VCaP (cell line): Measurements from ENCODE around the gene DCLK3.

Source experiments
- H3K27ac ChIP-seq: fragments of 450-650 bp; 2 replicates; pipeline ENCODE4 v1.5.1; 2017
- TF ChIP-seq, protein P1 (sequence below): fragments of 450-650 bp; conservative IDR thresholded peaks from 2 replicates; pipeline ENCODE4 v1.5.1; 2017; ENCODE audit warnings: mild to moderate bottlenecking, moderate library complexity

The DCLK3 gene

DNA sequence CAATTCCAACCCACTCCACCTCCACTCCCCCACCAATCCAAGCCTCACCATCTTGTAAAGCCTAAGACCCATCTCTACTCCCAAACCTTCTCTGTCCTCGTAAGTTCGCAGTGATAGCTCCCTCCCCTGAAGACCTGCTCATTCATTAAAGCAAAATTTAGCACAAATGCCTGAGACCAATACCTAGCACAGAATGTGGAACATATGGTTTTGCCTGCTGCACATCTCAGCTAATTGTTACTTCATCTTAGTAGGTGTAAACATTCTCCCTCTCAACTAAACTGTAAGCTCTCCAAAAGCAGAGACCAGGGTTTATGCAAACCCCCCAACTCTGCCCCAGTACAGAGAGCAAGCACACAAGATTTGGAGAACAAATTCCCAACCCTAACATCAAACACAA, 20.5 kb downstream of the DCLK3 start:
- TF ChIP-seq, protein P1, sequence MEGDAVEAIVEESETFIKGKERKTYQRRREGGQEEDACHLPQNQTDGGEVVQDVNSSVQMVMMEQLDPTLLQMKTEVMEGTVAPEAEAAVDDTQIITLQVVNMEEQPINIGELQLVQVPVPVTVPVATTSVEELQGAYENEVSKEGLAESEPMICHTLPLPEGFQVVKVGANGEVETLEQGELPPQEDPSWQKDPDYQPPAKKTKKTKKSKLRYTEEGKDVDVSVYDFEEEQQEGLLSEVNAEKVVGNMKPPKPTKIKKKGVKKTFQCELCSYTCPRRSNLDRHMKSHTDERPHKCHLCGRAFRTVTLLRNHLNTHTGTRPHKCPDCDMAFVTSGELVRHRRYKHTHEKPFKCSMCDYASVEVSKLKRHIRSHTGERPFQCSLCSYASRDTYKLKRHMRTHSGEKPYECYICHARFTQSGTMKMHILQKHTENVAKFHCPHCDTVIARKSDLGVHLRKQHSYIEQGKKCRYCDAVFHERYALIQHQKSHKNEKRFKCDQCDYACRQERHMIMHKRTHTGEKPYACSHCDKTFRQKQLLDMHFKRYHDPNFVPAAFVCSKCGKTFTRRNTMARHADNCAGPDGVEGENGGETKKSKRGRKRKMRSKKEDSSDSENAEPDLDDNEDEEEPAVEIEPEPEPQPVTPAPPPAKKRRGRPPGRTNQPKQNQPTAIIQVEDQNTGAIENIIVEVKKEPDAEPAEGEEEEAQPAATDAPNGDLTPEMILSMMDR: no peak
- H3K27ac ChIP-seq: no peak overlapping the region

DNA sequence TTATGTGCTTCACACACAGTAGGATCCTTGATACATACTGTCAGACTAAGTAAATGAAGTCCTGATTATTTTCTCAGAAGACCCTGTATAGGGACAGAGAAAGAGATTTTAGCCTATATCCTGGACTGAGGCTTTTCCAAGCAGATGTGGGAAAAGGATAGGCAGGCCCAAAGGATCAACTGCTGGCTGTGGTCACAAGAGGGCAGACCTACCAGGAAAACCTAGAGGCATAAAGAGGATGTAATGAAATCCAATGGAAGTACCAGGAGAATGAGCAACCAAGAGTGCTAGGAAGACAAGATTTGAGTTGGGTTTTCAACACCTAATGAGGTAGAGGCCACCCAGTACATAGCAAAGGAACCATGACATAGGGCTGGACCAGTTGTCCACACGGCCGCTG, 23.1 kb downstream of the DCLK3 start:
- TF ChIP-seq, protein P1: peak; percentile 18; the same call in 1 of the 2 replicates
- H3K27ac ChIP-seq: no peak overlapping the region

DNA sequence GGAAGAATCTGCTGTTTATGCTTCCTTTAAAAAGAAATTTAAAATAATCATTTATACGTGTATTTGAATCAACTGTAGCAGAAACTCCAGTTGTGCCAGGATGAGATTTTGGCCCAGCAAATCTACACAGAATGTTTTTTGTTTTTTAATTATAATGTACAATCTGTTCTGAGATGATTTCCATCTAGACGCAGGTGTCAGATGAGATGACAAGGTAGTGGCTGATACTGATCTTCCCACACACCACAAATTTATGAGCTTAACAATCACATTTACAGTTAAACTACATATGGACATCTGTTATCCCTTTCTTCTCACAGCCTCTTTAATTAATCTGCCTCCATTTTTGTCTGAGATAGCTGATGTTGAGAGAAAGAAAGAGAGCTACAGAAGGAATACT, 23.6 kb downstream of the DCLK3 start:
- TF ChIP-seq, protein P1: no peak

DNA sequence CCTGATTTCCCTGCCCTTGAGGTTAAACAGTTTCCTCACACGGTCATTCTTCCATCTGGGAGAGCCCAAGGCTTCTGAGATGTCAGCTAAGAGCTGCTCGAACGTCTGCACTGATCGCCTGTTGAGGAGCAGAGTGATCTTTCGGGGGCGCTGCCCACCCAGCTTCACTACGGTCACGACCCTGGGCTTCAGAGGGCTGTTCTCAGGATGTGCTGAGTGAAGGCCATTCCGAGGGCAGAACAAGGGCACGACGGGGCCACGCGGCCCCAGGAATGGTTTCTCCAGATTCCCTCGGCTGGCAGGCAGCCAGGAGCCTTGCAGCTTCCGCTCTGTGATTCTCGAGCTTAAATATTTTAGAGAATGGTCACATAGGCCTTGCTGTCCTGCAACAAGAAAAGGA, 25.7 kb downstream of the DCLK3 start:
- TF ChIP-seq, protein P1: no peak
- H3K27ac ChIP-seq: no peak overlapping the region

More for the DNA sequence above, 23.6 kb downstream of the DCLK3 start:
- no peak overlapping the region for H3K27ac ChIP-seq

DNA sequence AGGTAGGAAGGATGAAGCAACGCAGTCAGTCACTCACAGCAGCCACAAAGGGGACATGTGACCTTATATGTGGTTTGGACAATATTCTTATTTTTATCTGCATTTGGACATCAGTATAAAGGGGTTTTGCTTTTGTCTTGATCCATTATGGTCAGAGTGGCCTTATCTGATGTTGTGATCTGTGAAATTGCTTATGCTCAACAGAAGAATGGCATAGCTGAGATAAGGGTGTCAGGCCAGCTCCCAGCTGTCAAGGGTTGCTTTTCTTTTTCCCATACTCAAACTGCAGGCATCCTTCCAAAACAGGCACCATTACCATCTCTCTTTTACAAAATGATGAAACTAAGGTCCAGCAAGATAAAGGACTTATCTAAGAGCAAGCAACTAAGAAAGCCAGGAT, 28.1 kb downstream of the DCLK3 start:
- no peak overlapping the region for H3K27ac ChIP-seq

DNA sequence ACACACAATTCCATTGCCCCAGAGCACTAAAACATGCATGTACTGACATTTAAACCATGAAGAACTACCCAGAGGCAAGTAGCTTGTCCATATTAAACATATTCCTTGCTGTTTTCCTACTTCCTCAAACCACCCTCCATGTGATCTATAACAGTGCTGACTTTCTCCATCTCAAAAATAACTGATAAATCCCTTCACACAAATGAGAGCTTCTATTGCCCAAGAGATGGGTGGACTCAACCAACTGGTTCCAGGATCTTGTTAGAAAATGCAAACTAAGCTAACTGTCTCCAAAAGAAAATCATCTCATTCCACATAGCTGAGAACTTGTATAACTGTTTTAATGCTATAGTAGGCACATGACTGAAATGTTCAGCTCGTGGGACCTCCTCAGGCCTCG, 29.6 kb downstream of the DCLK3 start:
- H3K27ac ChIP-seq: peak overlapping the region; percentile 62; the same call in 1 of the 2 replicates
- TF ChIP-seq, protein P1: no peak

More for the DNA sequence above, 28.1 kb downstream of the DCLK3 start:
- TF ChIP-seq, protein P1: no peak

DNA sequence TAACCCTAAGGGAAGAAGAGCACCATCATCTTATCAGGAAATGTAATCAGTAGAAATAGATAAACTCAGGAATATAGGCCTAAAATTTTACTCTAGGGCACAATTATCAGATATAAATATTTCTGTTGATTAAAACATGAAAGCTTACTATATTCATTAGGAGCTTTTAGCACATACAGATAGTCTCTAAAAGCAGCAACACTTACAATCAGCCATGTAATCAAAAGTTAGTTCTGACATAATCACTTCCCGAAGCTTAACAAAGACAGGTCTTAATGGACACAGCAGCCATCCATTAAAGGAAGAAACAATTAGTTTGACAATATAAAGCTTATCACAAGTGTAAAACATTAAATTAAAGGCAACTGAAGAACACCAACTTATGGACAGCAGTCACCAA, 30.6 kb downstream of the DCLK3 start:
- TF ChIP-seq, protein P1: no peak

More for the DNA sequence above, 30.6 kb downstream of the DCLK3 start:
- H3K27ac ChIP-seq: peak overlapping the region; percentile 62
